HG03565 (cell line): ENCODE results near the gene ME2.
"Not testable (repeated sequence)": the region's sequence is repeated elsewhere in the genome, so short reads cannot be mapped to it uniquely, and the experiment has no call there.

Experiments
- ATAC-seq: cut with Tn5 transposase; IDR thresholded peaks from one replicate; pipeline ENCODE4 v1.9.1; 2021; ENCODE audit warnings: mild to moderate bottlenecking, moderate library complexity; ENCODE audit not compliant: unreplicated experiment

Gene ME2

DNA sequence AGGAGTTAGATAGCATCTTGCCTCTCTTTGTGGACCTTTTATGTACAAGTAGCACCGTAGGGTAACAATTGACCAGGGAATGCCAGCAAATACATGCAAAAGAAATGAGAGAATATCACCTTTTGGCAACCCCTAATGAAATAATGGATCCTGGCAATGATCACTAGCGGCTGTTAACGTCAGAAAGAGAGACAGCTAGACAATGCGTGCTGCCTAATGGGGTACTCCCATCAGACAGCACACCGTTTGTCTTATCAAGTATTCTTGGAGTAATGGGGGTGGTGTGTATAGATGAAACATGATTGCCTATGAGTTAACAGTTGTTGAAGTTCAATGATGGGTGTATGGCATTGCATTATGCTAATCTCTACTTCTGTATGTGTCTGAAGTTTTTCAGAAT is 90.5 kb downstream of the ME2 start:
- ATAC-seq = no peak

DNA sequence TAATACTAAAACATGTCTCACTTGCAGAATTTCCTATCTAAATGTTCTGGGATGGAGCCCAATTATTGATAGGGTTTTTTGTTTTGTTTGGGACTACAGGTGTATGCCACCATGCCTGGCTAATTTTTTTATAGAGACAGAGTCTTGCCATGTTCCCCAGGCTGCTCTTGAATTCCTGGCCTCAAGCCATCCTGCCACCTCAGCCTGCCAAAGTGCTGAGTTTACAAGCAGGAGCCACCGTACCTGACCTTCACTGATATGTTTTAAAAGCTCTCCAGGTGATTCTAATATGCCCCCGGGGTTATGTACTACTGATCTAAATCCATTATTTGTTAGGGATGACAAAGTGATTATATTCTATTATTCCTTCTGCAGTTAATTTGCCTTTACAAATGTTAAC is 91.1 kb downstream of the ME2 start:
- ATAC-seq = no peak

DNA sequence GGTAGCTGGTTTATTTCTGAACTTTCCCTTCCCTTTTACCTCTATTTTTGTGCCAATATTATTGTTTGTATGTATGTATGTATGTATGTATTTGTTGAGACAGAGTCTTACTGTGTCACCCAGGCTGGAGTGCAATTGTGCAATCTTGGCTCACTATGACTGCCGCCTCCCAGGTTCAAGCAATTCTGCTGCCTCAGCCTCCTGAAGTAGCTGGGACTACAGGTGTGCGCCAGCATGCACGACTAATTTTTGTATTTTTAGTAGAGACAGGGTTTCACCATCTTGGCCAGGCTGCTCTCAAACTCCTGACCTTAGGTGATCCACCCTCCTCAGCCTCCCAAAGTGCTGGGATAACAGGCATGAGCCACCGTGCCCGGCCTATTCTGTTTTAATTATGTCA is 93.5 kb downstream of the ME2 start:
- not testable (repeated sequence) for ATAC-seq

DNA sequence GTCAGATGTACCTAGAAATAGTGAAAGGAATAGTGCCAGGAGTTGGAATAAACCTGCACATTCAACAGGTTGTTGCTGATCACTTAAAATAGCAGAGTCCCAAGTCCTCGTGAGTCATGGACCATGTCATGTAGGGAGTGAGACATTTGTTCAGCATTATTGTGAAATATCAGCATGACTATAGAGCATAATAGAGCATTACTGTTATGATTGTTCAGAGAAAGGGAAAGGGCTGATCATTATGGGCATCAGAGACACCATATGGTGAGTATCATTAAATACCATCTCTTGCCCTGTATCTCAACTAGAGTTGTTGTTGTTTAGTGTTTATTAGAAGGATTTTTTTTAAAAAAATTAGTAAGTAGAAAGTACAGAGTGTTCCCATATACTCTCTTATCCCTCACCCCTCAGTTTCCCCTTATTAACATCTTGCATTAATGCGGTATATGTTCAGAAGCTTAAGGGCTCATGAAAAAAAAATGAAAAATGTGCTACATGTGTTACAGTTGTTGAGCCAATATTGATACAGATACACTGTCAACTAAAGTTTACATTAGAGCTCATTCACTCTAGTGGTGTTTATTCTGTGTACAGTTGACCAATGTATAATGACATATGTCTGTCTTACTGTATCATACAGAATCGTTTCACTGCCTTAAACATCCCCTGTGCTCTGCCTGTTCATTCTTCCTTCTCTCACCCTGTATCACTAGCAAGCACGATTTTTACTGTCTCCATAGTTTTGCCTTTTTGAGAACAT is 94.6 kb downstream of the ME2 start:
- ATAC-seq = no peak

DNA sequence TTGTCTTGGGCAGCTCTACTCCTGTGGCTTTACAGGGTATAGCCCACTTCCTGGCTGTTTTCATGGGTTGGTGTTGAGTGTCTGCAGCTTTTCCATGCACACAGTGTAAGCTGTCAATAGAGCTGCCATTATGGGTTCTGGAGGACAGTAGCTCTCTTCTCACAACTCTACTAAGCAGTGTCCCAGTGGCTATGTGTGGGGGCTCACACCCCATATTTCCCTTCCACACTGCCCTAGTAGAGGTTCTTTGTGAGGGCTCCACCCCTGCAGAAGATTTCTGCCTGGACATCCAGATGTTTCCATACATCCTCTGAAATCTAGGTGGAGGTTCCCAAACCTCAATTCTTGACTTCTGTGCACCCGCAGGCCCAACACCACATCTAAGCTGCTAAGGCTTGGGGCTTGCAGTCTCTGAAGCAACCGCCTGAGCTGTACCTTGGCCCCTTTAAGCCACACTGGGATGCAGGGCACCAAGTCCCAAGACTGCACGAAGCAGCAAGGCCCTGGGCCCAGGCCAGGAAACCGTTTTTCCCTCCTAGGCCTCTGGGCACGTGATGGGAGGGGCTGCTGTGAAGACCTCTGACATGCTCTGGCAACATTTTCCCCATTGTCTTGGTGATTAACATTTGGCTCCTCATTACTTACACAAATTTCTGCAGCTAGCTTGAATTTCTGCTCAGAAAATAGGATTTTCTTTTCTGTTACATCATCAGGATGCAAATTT is 98.3 kb downstream of the ME2 start:
- no peak for ATAC-seq

DNA sequence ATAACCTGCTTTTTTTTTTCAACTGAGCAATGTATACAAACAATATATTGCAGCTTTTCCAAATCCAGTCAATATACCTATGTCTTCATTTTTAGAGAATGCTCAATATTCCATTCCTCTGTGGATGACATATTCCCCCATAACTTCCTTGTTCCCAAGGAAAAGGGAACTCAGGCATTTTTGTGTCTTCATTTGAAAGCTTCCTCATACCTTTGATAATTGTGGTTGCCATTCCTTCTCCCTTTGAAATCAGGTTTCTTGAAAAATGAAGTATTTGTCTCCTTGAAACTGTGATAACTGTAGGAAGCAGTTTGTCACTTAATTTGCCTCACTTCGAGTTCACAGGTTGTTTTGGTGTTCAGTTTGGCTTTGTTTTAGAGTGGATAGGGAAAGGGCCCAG is 102.5 kb downstream of the ME2 start:
- ATAC-seq = no peak

DNA sequence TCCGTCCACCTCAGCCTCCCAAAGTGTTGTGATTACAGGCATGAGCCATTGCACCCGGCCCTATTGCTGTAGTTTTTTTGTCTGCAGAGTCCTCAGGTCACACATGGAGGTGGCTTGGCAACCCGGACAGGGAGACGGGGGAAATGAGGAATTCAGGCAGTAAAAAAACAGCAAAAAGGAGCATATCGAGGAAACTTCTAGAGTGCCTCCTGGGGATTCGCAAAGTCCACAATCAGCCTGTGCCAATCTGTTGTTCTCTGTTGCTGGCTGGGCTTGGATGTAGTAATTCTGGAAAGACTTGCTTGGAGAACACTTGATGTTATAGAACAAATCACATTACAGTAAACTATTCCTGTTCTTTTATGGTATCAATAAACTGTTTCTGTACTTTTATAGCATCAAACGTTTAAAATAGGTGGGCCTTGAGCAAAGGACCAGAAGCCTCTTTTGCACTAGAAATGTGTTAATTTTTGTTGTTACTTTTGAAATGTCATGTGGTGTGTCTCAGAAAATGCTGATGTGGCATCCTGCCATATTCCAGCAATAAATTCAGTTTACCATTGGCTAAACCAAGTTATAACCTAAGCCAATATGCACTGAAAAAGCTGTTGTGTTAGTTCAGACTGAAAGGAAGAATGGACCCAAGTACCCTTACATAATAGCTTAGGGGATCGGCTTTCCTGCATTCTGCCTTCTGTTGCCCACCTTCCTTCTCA is 103.3 kb downstream of the ME2 start:
- no peak for ATAC-seq

DNA sequence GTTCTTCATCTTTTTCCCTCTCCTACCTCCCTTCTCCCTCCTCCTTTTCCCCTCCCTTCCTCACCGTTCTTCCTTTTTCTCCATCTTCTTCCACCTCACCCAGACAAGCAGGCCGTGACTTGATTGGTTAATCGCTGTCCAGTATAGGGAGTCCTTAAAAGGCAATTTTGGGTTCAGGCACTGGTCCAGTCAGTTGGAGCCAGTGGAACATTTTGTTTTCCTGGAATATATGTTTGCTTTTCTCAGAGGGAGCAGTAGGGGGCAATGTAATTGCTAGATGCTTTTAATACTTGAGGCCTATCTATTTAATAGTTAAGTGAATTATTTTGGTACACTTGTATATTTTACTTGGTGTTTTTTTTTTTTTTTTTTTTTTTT is 103.9 kb downstream of the ME2 start:
- ATAC-seq = no peak

DNA sequence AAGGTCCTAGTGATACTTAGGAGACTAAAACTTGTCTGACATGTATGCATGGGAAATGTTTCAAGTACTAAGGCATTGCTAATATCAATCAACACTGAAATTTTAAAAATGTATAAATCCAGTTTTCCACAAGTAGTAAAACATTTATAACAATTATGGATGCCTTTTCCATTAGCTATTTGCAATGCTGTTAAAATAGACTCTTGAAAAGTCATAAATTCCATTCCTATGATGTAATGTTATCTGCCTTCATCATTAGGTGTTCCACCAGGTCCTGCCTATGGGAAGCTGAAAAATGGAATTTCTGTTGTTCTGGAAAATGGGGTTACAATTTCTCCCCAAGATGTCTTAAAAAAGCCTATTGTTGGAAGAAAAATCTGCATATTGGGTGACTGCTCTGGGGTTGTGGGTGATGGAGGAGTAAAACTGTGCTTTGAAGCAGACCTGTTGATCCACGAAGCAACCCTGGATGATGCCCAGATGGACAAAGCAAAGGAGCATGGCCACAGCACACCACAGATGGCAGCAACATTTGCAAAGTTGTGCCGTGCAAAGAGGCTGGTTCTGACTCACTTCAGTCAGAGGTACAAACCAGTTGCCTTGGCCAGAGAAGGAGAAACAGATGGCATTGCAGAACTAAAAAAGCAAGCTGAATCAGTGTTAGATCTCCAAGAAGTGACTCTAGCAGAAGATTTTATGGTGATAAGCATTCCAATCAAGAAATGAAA is 107.6 kb downstream of the ME2 start:
- no peak for ATAC-seq

DNA sequence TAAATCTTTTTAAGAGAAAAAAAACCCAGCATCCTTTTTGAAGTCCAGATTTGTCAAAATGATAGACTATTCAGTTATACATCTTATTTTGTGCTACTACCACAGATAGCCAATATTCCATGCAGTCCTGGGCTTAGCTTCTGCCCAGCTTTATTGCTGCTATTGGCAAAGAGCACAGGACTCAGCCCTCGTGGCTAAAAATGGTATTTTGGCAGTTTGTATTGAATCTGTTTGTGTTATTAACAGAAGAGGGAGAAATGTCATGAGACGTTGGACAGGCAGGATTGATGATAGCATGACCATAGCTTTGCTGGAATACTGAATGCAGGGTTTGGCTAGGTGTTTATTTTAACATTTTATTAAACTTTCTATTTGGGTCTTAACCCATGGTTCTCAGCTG is 108.3 kb downstream of the ME2 start:
- no peak for ATAC-seq

DNA sequence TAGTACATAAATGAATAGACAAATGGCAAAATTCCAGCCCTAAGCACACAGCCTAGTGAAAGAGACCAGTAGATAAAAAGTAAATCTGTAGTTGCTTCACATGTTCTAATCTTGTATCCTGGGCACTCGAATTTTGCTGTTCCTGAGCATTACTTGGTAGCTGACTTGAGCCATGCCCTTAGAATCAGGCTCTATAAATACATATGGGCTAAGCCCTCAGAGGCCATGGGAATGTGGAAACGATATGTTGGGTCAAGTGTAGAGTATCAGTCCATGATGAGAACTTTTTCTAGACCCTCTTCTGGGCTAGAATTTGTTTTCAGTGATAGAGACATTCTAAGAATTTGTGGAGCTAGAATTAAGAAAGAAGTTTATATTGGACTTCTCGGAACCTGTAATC is 110.8 kb downstream of the ME2 start:
- no peak for ATAC-seq

DNA sequence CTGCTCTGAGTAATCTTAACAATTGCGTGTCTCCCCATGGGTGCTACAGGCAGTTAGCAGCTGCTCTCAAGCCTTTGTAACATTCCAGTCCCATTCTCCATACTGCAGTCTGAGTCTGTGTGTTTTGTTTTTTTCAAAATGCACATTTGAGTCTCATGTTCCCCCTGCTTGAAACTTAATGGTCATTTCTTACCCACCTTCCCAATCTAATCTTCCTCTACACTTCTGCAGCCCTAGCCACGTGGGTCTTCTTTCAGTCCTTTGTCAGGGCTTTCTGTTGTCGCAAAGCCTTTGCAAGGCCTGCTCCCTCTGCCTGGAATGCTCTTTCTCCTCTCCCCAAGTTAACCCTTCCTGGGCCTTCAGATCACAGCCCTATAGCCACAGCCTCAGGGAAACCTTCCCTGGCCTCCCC is 113.4 kb downstream of the ME2 start:
- no peak for ATAC-seq

DNA sequence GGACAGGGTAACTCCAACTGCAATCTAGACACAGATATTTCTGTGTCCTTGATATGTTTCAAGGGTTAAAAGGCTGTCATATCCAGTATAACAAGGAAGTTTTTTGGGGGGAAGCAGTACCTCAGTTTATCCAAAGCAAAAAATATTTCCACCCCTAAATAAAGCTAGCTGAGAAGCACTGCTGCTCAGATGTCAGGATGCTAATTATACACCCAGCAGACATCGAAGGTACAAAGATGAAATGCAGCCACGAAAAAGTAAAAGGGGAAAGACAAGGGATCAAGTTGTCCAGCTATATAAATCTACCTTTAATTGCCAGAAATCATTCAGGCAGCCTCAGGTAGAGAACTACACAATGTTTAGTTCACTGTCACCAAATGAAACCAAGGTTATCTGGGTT is 115.1 kb downstream of the ME2 start:
- no peak for ATAC-seq

DNA sequence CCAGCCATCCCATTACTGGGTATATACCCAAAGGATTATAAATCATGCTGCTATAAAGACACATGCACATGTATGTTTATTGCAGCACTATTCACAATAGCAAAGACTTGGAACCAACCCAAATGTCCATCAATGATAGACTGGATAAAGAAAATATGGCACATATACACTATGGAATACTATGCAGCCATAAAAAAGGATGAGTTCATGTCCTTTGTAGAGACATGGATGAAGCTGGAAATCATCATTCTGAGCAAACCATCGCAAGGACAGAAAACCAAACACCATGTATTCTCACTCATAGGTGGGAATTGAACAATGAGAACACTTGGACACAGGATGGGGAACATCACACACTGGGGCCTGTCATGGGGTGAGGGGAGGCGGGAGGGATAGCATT is 124.3 kb downstream of the ME2 start:
- not testable (repeated sequence) for ATAC-seq
